PC-3 (cell line): ENCODE data around the gene U2SURP. TPM values are rescaled to one million over a fixed set of nuclear protein-coding genes. Genes with fewer than 3 reads are reported as not detected.

ENCODE experiments used
- ATAC-seq: fragments of 200-7000 bp; cut with Tn5 transposase; 2 replicates; pipeline ENCODE4 v1.9.1; 2020; ENCODE audit warnings: mild to moderate bottlenecking, moderate library complexity
- BruUV-seq: library from RNA; stranded (reverse); fragments of 400-500 nt; replicated peaks from 2 replicates; lab custom pipeline; 2021; lab: Mats Ljungman, UMichigan
- CTCF ChIA-PET: fragments of 300-600 bp; sonication (Branson Sonifier 250); formaldehyde crosslinking; loops from one replicate; lab custom pipeline; 2022; ENCODE audit warnings: antibody characterized with exemption; lab: Charles Lee
- POLR2A ChIA-PET: fragments of 300-600 bp; sonication (Branson Sonifier 250); formaldehyde crosslinking; loops from one replicate; lab custom pipeline; 2022; ENCODE audit warnings: antibody characterized with exemption; ENCODE audit not compliant: unreplicated experiment; lab: Charles Lee
- DNase-seq: peaks from one replicate; pipeline ENCODE4 v3.0.0-alpha.2; 2015
- H2AFZ ChIP-seq: fragments of 300-600 bp; sonication (generic); 2 replicates; pipeline ENCODE4 v1.6.0; 2016; ENCODE audit warnings: antibody characterized with exemption, low read length
- H3F3A ChIP-seq: fragments of 300-600 bp; sonication (generic); one replicate; pipeline ENCODE4 v1.6.0; 2017; ENCODE audit warnings: antibody characterized with exemption, low read length, control low read depth, mild to moderate bottlenecking; ENCODE audit not compliant: unreplicated experiment
- H3K27ac ChIP-seq: fragments of 300-600 bp; sonication (generic); 2 replicates; pipeline ENCODE4 v1.5.1; 2016; ENCODE audit warnings: mild to moderate bottlenecking, low read length
- H3K27me3 ChIP-seq: fragments of 300-600 bp; sonication (generic); 2 replicates; pipeline ENCODE4 v1.6.1; 2016; ENCODE audit warnings: low read length, mixed read lengths
- H3K36me3 ChIP-seq: fragments of 300-600 bp; sonication (generic); 2 replicates; pipeline ENCODE4 v1.6.1; 2016; ENCODE audit warnings: low read depth, mixed run types, low read length, mixed read lengths
- H3K4me1 ChIP-seq: fragments of 300-600 bp; sonication (generic); 2 replicates; pipeline ENCODE4 v1.5.1; 2016; ENCODE audit warnings: low read length; ENCODE audit not compliant: insufficient read depth
- H3K4me2 ChIP-seq: fragments of 300-600 bp; sonication (generic); 2 replicates; pipeline ENCODE4 v1.6.0; 2016; ENCODE audit warnings: low read length
- H3K4me3 ChIP-seq: fragments of 300-600 bp; sonication (generic); 2 replicates; pipeline ENCODE4 v1.5.1; 2016; ENCODE audit warnings: mild to moderate bottlenecking, low read length, mixed read lengths
- H3K79me2 ChIP-seq: fragments of 300-600 bp; sonication (generic); 2 replicates; pipeline ENCODE4 v1.6.1; 2017; ENCODE audit warnings: low read length, mixed read lengths
- H3K9ac ChIP-seq: fragments of 300-600 bp; sonication (generic); 2 replicates; pipeline ENCODE4 v1.6.0; 2016; ENCODE audit warnings: mild to moderate bottlenecking, low read length
- H3K9me2 ChIP-seq: fragments of 300-600 bp; sonication (generic); replicated peaks from 2 replicates; pipeline ENCODE4 v1.6.1; 2016; ENCODE audit warnings: mixed run types, low read length, mixed read lengths
- H3K9me3 ChIP-seq: fragments of 300-600 bp; sonication (generic); 2 replicates; pipeline ENCODE4 v1.6.1; 2016; ENCODE audit warnings: low read length, mixed read lengths
- H4K20me1 ChIP-seq: fragments of 300-600 bp; sonication (generic); 2 replicates; pipeline ENCODE4 v1.6.1; 2016; ENCODE audit warnings: low read length, mixed read lengths
- CTCF ChIP-seq: fragments of 300-600 bp; sonication (generic); conservative IDR thresholded peaks from 2 replicates; pipeline ENCODE4 v1.5.1; 2017; ENCODE audit warnings: antibody characterized with exemption, low read depth, mild to moderate bottlenecking, low read length
- EZH2 ChIP-seq: fragments of 300-600 bp; sonication (generic); IDR thresholded peaks from one replicate; pipeline ENCODE4 v1.6.1; 2017; ENCODE audit warnings: antibody characterized with exemption, mild to moderate bottlenecking, low read length; ENCODE audit not compliant: unreplicated experiment
- EZH2phosphoT487 ChIP-seq: fragments of 300-600 bp; sonication (generic); IDR thresholded peaks from 2 replicates; pipeline ENCODE4 v1.6.1; 2018; ENCODE audit warnings: mild to moderate bottlenecking, antibody characterized with exemption, low read length, borderline replicate concordance
- intact Hi-C: fragments of 100-400 bp; cut with micrococcal nuclease; formaldehyde crosslinking; loops from 2 replicates; pipeline ENCODE4 v1.9.0; 2023
- total RNA-seq: library from RNA; depleted of rRNA; stranded (reverse); fragments of >200 nt; gene quantifications from 2 replicates; pipeline ENCODE4 v1.2.3, GENCODE V29; 2014

Gene U2SURP
- total RNA-seq, 1 experiment from 2014 or later, result 81.1 TPM

GRCh38 chr3:142966808-142967207, 34.6 kb upstream of the U2SURP start:
- H3K27me3 ChIP-seq, result 0 out of 2 replicates have a peak, but pooled peaks cover 3% of the 10 kb centered on the region
- H4K20me1 ChIP-seq, result no peaks in the 10 kb centered on the region
- no peaks in the 10 kb centered on the region for H3K4me1 ChIP-seq
- no peaks in the 10 kb centered on the region for H3K9me2 ChIP-seq
- DNase-seq, result no peak
- H3K9ac ChIP-seq, result no peak overlapping the region
- no peak overlapping the region for H3K4me2 ChIP-seq
- H3F3A ChIP-seq, result no peaks in the 10 kb centered on the region
- ATAC-seq, result no peak
- TF ChIP-seq EZH2phosphoT487 (no peak), CTCF (no peak), EZH2 (no peak)
- intact Hi-C loops, result no loop called here
- no peaks in the 10 kb centered on the region for H3K9me3 ChIP-seq
- H3K27ac ChIP-seq, result no peak overlapping the region
- no peaks in the 10 kb centered on the region for H3K79me2 ChIP-seq
- no peak overlapping the region for H2AFZ ChIP-seq
- POLR2A ChIA-PET, result no interaction called here
- BruUV-seq, result no TSS peak
- CTCF ChIA-PET, result no interaction called here
- H3K4me3 ChIP-seq, result no peak overlapping the region
- H3K36me3 ChIP-seq, result no peaks in the 10 kb centered on the region

GRCh38 chr3:142968319-142969025, 32.9 kb upstream of the U2SURP start:
- CTCF ChIA-PET, result no interaction called here
- DNase-seq, result no peak
- ATAC-seq, result no peak

More at GRCh38 chr3:142968319-142969025, 32.9 kb upstream of the U2SURP start:
- POLR2A ChIA-PET, result no interaction called here
- Histone ChIP-seq H4K20me1 (no peaks in the 10 kb centered on the region), H3K4me3 (no peak overlapping the region), H3K36me3 (no peaks in the 10 kb centered on the region), H3K4me2 (no peak overlapping the region), H3K9ac (no peak overlapping the region), H3K9me2 (no peaks in the 10 kb centered on the region), H3K4me1 (no peaks in the 10 kb centered on the region), H3F3A (no peaks in the 10 kb centered on the region), H3K79me2 (no peaks in the 10 kb centered on the region), H2AFZ (no peak overlapping the region), H3K27me3 (0 out of 2 replicates have a peak, but pooled peaks cover 3% of the 10 kb centered on the region), H3K27ac (no peak overlapping the region), H3K9me3 (no peaks in the 10 kb centered on the region)
- intact Hi-C loops, result no loop called here
- no TSS peak for BruUV-seq
- TF ChIP-seq EZH2, result no peak
- no peak for TF ChIP-seq EZH2phosphoT487
- TF ChIP-seq CTCF, result no peak
